ENCODE results near the gene EEFSEC. TPM values are rescaled to one million over a fixed set of nuclear protein-coding genes. Genes with fewer than 3 reads are reported as not detected.
A peak's percentile ranks its signal among the peaks of the same experiment; 100 is the strongest.

Gene EEFSEC
- total and polyA plus RNA-seq, 10 donors, result 8.5 to 19.2 (median 14.2) TPM

GRCh38 chr3:128214056-128214455 is 60.8 kb downstream of the EEFSEC start:
- no peak overlapping the region for H3K4me3 ChIP-seq
- peaks cover 0 to 14% (median 7%) of the 10 kb centered on the region in 6 donors for H3K4me1 ChIP-seq
- H3K36me3 ChIP-seq, result peaks cover 0 to 7% (median 0%) of the 10 kb centered on the region in 6 donors
- intact Hi-C loops (cut with DNase I; ENCODE audit: low total_unique reads), result no loop called here
- 94 to 100% (median 97%) methylated on average over 2 of the region's 2 CpGs for WGBS, 5 donors
- TF ChIP-seq POLR2AphosphoS5 (IDR thresholded peaks at IDR 0.05) (no peak), POLR2A (IDR thresholded peaks at IDR 0.05) (no peak)
- H3K27ac ChIP-seq, result no peak overlapping the region
- no peaks in the 10 kb centered on the region for H3K9me3 ChIP-seq
- DNase-seq, result no peak
- H3K27me3 ChIP-seq (replicated peaks in 1 of 7), result no peaks in the 10 kb centered on the region

- WGBS, 5 donors, result 91 to 97% (median 92%) methylated on average over 2 of the region's 2 CpGs
- Histone ChIP-seq H3K9me3 (no peaks in the 10 kb centered on the region), H3K36me3 (peaks cover 0 to 11% (median 0%) of the 10 kb centered on the region in 6 donors), H3K4me3 (no peak overlapping the region), H3K27ac (no peak overlapping the region), H3K4me1 (peaks cover 0 to 14% (median 5%) of the 10 kb centered on the region in 6 donors), H3K27me3 (replicated peaks in 1 of 7) (no peaks in the 10 kb centered on the region)
- DNase-seq, result no peak
- TF ChIP-seq POLR2AphosphoS5 (IDR thresholded peaks at IDR 0.05) (no peak), POLR2A (IDR thresholded peaks at IDR 0.05) (no peak), CTCF (IDR thresholded peaks at IDR 0.05 in 8 of 11, conservative IDR thresholded peaks at IDR 0.05 in 3 of 11) (no peak)
- intact Hi-C loops (cut with DNase I; ENCODE audit: low total_unique reads), result no loop called here
Observed at GRCh38 chr3:128215290-128215689, 62.0 kb downstream of the EEFSEC start.

- H3K9me3 ChIP-seq, result peaks cover 0 to under 1% (median 0%) of the 10 kb centered on the region in 8 donors
- no peak overlapping the region for H3K4me3 ChIP-seq
- 71 to 93% (median 87%) methylated on average over 4 to 5 of the region's 5 CpGs for WGBS, 5 donors
- TF ChIP-seq CTCF (IDR thresholded peaks at IDR 0.05 in 8 of 11, conservative IDR thresholded peaks at IDR 0.05 in 3 of 11) (no peak), POLR2A (IDR thresholded peaks at IDR 0.05) (no peak), POLR2AphosphoS5 (IDR thresholded peaks at IDR 0.05) (no peak)
- peaks cover 0 to 7% (median under 1%) of the 10 kb centered on the region in 6 donors for H3K4me1 ChIP-seq
- no peak overlapping the region for H3K27ac ChIP-seq
- intact Hi-C loops (cut with DNase I; ENCODE audit: low total_unique reads), result no loop called here
- peaks cover 0 to 16% (median 0%) of the 10 kb centered on the region in 6 donors for H3K36me3 ChIP-seq
- no peaks in the 10 kb centered on the region for H3K27me3 ChIP-seq (replicated peaks in 1 of 7)
- no peak for DNase-seq
Observed at GRCh38 chr3:128215800-128216495, 62.7 kb downstream of the EEFSEC start.

GRCh38 chr3:128217702-128218547 is 64.6 kb downstream of the EEFSEC start:
- peak overlapping the region in 1 of 8 donors; percentile 7 for H3K27ac ChIP-seq
- no peaks in the 10 kb centered on the region for H3K27me3 ChIP-seq (replicated peaks in 1 of 7)
- 72 to 81% (median 80%) methylated on average over 6 of the region's 6 CpGs for WGBS, 5 donors
- no peak for DNase-seq
- H3K4me1 ChIP-seq, result peaks cover 0 to 7% (median 0%) of the 10 kb centered on the region in 6 donors
- H3K36me3 ChIP-seq, result peaks cover 0 to 20% (median 0%) of the 10 kb centered on the region in 6 donors
- peaks cover 0 to 21% (median 16%) of the 10 kb centered on the region in 8 donors for H3K9me3 ChIP-seq
- TF ChIP-seq POLR2AphosphoS5 (IDR thresholded peaks at IDR 0.05) (no peak), POLR2A (IDR thresholded peaks at IDR 0.05) (no peak), CTCF (IDR thresholded peaks at IDR 0.05 in 8 of 11, conservative IDR thresholded peaks at IDR 0.05 in 3 of 11) (no peak)
- no peak overlapping the region for H3K4me3 ChIP-seq
- intact Hi-C loops (cut with DNase I; ENCODE audit: low total_unique reads), result no loop called here
